HepG2 (cell line): ENCODE data around the gene SSTR5. TPM values are rescaled to one million over a fixed set of nuclear protein-coding genes. Genes with fewer than 3 reads are reported as not detected.

Experiments
- FOXA3 ChIP-seq: IDR thresholded peaks from 2 replicates; pipeline ENCODE4 v1.6.1; 2016; ENCODE audit warnings: missing genetic modification reagents, missing compliant biosample characterization
- GLI4 ChIP-seq: sonication (generic); formaldehyde crosslinking; IDR thresholded peaks from 2 replicates; pipeline ENCODE4 v1.5.1; 2020; ENCODE audit warnings: missing genetic modification reagents, mild to moderate bottlenecking, moderate library complexity, borderline replicate concordance
- HDAC6 ChIP-seq: fragments of 200-600 bp; sonication (generic); IDR thresholded peaks from 2 replicates; pipeline ENCODE4 v1.7.0; 2017; ENCODE audit warnings: mild to moderate bottlenecking, antibody characterized with exemption, low read length, low read depth
- MED1 ChIP-seq: sonication (generic); formaldehyde crosslinking; IDR thresholded peaks from 2 replicates; pipeline ENCODE4 v1.4.0; 2020; ENCODE audit warnings: missing genetic modification reagents
- NR2F6 ChIP-seq, 2 experiments: IDR thresholded peaks; 2 replicates each; pipeline ENCODE4 v1.6.1; 2016; ENCODE audit warnings: antibody characterized with exemption in 1 of 2, mild to moderate bottlenecking in 1 of 2
- ZFP37 ChIP-seq: sonication (generic); formaldehyde crosslinking; IDR thresholded peaks from 2 replicates; pipeline ENCODE4 v1.4.0; 2020; ENCODE audit warnings: missing genetic modification reagents, borderline replicate concordance
- ZNF484 ChIP-seq: sonication (generic); formaldehyde crosslinking; IDR thresholded peaks from 2 replicates; pipeline ENCODE4 v1.5.1; 2020; ENCODE audit warnings: mild to moderate bottlenecking, low read depth, missing genetic modification reagents, borderline replicate concordance
- ZNF558 ChIP-seq: sonication (generic); formaldehyde crosslinking; IDR thresholded peaks from 2 replicates; pipeline ENCODE4 v1.9.0; 2022; ENCODE audit warnings: mild to moderate bottlenecking, missing genetic modification reagents, borderline replicate concordance
- ZSCAN31 ChIP-seq: sonication (generic); formaldehyde crosslinking; IDR thresholded peaks from 2 replicates; pipeline ENCODE4 v1.5.0; 2020; ENCODE audit warnings: low read depth, mild to moderate bottlenecking, missing genetic modification reagents
- polyA plus RNA-seq, 8 experiments: library from polyadenylated mRNA; depleted of rRNA in 3 of 8; stranded (reverse) in 7 of 8; unstranded in 1 of 8; fragments of >200 nt; fragmentation: Illumina TruSeq in 4 of 8; extraction: Trizol in 4 of 8; gene quantifications; 2 replicates each; pipeline versions ENCODE4 v1.2.1 to v1.2.3, GENCODE V29; 2011 to 2016; ENCODE audit warnings: low read depth in 4 of 8, missing spikeins in 1 of 8, mixed read lengths in 1 of 8; ENCODE audit not compliant: insufficient read depth in 1 of 8
- total RNA-seq, 5 experiments: library from RNA; depleted of rRNA; stranded (reverse); fragments of >200 nt; fragmentation: Illumina TruSeq; extraction: Trizol; gene quantifications; 2 replicates each; pipeline ENCODE4 v1.2.3, GENCODE V29; 2016; ENCODE audit warnings: low read depth in 1 of 5
- TF ChIP-seq, protein P1 (sequence below): sonication (generic); formaldehyde crosslinking; IDR thresholded peaks from 2 replicates; pipeline ENCODE4 v1.9.0; 2022; ENCODE audit warnings: low read depth, missing genetic modification reagents
- TF ChIP-seq, protein P2 (sequence below): sonication (generic); formaldehyde crosslinking; IDR thresholded peaks from 2 replicates; pipeline ENCODE4 v1.4.0; 2020; ENCODE audit warnings: low read depth, missing genetic modification reagents
- TF ChIP-seq, protein P3 (sequence below): sonication (generic); formaldehyde crosslinking; IDR thresholded peaks from 2 replicates; pipeline ENCODE4 v1.4.0; 2020; ENCODE audit warnings: missing genetic modification reagents, borderline replicate concordance

Gene SSTR5
- total and polyA plus RNA-seq, 2 of the 13 experiments (the other 11 are each of a cell fraction or from before 2014, with no cell fraction given) = 0.20 to 0.49 TPM

DNA sequence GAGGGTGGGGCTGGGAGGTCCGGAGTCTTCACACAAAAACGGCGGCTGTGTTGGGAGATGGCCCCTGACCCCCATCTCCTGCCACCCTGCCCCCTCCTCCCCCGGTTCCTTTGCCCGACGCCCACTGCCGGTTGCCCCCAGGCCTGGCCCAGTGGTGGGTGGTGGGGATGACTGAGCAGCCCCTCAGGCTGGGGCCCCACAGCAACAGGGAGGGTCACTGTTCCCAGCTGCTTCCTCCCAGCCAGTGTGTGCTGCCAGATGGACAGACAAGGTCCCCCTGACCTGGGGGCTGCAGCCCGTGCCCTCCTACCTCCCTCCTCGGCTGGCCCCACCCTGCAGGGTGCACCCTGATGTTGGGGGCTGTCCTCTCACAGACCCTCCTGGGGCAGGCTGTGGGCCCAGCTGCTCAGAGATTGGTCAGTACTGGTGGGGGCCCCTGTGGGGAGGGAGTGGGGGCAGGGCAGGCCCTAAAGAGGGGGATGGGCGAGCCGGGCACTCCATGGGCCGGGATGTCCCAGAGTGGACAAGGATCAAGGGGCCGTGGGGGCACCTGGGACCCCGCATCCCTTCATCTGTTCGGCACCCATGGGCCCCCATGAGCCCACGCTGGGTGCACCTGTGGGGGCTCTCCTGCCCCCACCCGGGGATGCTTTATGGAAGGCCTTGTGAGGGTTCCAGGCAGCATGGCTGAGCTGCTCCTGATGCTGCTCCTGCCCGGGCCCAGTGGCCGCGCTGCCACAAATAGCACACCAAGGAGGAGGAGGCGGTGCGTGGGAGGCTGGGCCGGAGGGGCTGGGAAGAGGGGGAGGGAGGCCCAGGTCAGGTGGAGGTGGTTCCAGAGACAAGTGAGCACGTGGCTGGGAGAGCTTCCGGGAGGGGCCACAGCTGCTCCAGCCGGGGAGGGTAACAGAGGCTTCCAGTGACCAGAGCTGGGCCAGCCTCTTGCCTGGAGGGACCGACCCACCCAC is 18.4 kb downstream of the SSTR5 start (continued):
- TF ChIP-seq ZSCAN31 (CRISPR knock-in tag) (0 out of 2 replicates have a peak, but pooled peaks have one; percentile 54), ZFP37 (CRISPR knock-in tag) (no peak), ZNF558 (CRISPR knock-in tag) (no peak), HDAC6 (no peak), MED1 (peak; percentile 19; the same call in 1 of the 2 replicates), NR2F6 (IDR thresholded peaks at IDR 0.05) (no peak), NR2F6 (CRISPR knock-in tag; IDR thresholded peaks at IDR 0.05) (peak; percentile 82), GLI4 (no peak), FOXA3 (CRISPR knock-in tag) (peak; percentile 38; the same call in 1 of the 2 replicates), ZNF484 (CRISPR knock-in tag) (no peak)
- TF ChIP-seq, protein P1, sequence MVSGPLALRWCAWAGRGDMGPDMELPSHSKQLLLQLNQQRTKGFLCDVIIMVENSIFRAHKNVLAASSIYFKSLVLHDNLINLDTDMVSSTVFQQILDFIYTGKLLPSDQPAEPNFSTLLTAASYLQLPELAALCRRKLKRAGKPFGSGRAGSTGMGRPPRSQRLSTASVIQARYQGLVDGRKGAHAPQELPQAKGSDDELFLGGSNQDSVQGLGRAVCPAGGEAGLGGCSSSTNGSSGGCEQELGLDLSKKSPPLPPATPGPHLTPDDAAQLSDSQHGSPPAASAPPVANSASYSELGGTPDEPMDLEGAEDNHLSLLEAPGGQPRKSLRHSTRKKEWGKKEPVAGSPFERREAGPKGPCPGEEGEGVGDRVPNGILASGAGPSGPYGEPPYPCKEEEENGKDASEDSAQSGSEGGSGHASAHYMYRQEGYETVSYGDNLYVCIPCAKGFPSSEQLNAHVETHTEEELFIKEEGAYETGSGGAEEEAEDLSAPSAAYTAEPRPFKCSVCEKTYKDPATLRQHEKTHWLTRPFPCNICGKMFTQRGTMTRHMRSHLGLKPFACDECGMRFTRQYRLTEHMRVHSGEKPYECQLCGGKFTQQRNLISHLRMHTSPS = peak; percentile 70; the same call in 1 of the 2 replicates
- TF ChIP-seq, protein P2, sequence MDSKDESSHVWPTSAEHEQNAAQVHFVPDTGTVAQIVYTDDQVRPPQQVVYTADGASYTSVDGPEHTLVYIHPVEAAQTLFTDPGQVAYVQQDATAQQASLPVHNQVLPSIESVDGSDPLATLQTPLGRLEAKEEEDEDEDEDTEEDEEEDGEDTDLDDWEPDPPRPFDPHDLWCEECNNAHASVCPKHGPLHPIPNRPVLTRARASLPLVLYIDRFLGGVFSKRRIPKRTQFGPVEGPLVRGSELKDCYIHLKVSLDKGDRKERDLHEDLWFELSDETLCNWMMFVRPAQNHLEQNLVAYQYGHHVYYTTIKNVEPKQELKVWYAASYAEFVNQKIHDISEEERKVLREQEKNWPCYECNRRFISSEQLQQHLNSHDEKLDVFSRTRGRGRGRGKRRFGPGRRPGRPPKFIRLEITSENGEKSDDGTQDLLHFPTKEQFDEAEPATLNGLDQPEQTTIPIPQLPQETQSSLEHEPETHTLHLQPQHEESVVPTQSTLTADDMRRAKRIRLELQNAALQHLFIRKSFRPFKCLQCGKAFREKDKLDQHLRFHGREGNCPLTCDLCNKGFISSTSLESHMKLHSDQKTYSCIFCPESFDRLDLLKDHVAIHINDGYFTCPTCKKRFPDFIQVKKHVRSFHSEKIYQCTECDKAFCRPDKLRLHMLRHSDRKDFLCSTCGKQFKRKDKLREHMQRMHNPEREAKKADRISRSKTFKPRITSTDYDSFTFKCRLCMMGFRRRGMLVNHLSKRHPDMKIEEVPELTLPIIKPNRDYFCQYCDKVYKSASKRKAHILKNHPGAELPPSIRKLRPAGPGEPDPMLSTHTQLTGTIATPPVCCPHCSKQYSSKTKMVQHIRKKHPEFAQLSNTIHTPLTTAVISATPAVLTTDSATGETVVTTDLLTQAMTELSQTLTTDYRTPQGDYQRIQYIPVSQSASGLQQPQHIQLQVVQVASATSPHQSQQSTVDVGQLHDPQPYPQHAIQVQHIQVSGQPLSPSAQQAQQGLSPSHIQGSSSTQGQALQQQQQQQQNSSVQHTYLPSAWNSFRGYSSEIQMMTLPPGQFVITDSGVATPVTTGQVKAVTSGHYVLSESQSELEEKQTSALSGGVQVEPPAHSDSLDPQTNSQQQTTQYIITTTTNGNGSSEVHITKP (CRISPR knock-in tag) = peak; percentile 79
- TF ChIP-seq, protein P3, sequence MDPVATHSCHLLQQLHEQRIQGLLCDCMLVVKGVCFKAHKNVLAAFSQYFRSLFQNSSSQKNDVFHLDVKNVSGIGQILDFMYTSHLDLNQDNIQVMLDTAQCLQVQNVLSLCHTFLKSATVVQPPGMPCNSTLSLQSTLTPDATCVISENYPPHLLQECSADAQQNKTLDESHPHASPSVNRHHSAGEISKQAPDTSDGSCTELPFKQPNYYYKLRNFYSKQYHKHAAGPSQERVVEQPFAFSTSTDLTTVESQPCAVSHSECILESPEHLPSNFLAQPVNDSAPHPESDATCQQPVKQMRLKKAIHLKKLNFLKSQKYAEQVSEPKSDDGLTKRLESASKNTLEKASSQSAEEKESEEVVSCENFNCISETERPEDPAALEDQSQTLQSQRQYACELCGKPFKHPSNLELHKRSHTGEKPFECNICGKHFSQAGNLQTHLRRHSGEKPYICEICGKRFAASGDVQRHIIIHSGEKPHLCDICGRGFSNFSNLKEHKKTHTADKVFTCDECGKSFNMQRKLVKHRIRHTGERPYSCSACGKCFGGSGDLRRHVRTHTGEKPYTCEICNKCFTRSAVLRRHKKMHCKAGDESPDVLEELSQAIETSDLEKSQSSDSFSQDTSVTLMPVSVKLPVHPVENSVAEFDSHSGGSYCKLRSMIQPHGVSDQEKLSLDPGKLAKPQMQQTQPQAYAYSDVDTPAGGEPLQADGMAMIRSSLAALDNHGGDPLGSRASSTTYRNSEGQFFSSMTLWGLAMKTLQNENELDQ (CRISPR knock-in tag) = no peak
